ENCODE data around the gene ODC1.

ODC1 gene

GRCh38 chr2:10487081-10487740 lies 39.1 kb upstream of the ODC1 start:
- H3K27ac ChIP-seq (ENCODE audit: low read depth, low read length, poor library complexity, severe bottlenecking), result no peak overlapping the region
- H3K9ac ChIP-seq (ENCODE audit: low read length), result no peak overlapping the region
- H3K4me1 ChIP-seq (ENCODE audit: insufficient read depth, low read length, severe bottlenecking), result no peaks in the 10 kb centered on the region

GRCh38 chr2:10486601-10487079 lies 38.5 kb upstream of the ODC1 start:
- Histone ChIP-seq H4K20me1 (ENCODE audit: insufficient read depth, low read length) (no peaks in the 10 kb centered on the region), H3K4me3 (ENCODE audit: low read depth, low read length, poor library complexity, severe bottlenecking) (no peak overlapping the region), H3K36me3 (ENCODE audit: insufficient read depth, low read length) (no peaks in the 10 kb centered on the region), H2AFZ (ENCODE audit: low read length) (no peak overlapping the region), H3K9me3 (ENCODE audit: low read length) (no peaks in the 10 kb centered on the region; the same call in 1 of the 2 replicates), H3K4me1 (ENCODE audit: insufficient read depth, low read length, severe bottlenecking) (no peaks in the 10 kb centered on the region), H3K79me2 (ENCODE audit: insufficient read depth, low read length) (no peaks in the 10 kb centered on the region), H3F3A (ENCODE audit: insufficient read depth, low read length) (no peaks in the 10 kb centered on the region), H3K4me2 (ENCODE audit: low read length) (no peak overlapping the region), H3K9me2 (ENCODE audit: low read depth, low read length) (no peaks in the 10 kb centered on the region), H3K27ac (ENCODE audit: low read depth, low read length, poor library complexity, severe bottlenecking) (no peak overlapping the region), H3K27me3 (ENCODE audit: insufficient read depth, low read length) (peaks cover 6% of the 10 kb centered on the region), H3K9ac (ENCODE audit: low read length) (no peak overlapping the region)
- TF ChIP-seq EZH2 (IDR thresholded peaks at IDR 0.05; ENCODE audit: borderline replicate concordance, low read length), result no peak
- TF ChIP-seq CTCF (IDR thresholded peaks at IDR 0.05; ENCODE audit: low read length), result no peak

More at GRCh38 chr2:10487081-10487740, 39.1 kb upstream of the ODC1 start:
- Histone ChIP-seq H3K9me2 (ENCODE audit: low read depth, low read length) (no peaks in the 10 kb centered on the region), H3K36me3 (ENCODE audit: insufficient read depth, low read length) (no peaks in the 10 kb centered on the region), H3K79me2 (ENCODE audit: insufficient read depth, low read length) (no peaks in the 10 kb centered on the region), H3K4me2 (ENCODE audit: low read length) (no peak overlapping the region), H4K20me1 (ENCODE audit: insufficient read depth, low read length) (no peaks in the 10 kb centered on the region), H3K27me3 (ENCODE audit: insufficient read depth, low read length) (peaks cover 6% of the 10 kb centered on the region), H3K4me3 (ENCODE audit: low read depth, low read length, poor library complexity, severe bottlenecking) (no peak overlapping the region), H3K9me3 (ENCODE audit: low read length) (no peaks in the 10 kb centered on the region; the same call in 1 of the 2 replicates), H2AFZ (ENCODE audit: low read length) (no peak overlapping the region), H3F3A (ENCODE audit: insufficient read depth, low read length) (no peaks in the 10 kb centered on the region)
- no peak for TF ChIP-seq CTCF (IDR thresholded peaks at IDR 0.05; ENCODE audit: low read length)
- no peak for TF ChIP-seq EZH2 (IDR thresholded peaks at IDR 0.05; ENCODE audit: borderline replicate concordance, low read length)

GRCh38 chr2:10486091-10486490 lies 38.0 kb upstream of the ODC1 start:
- Histone ChIP-seq H3K4me3 (ENCODE audit: low read depth, low read length, poor library complexity, severe bottlenecking) (no peak overlapping the region), H3K36me3 (ENCODE audit: insufficient read depth, low read length) (no peaks in the 10 kb centered on the region), H3K9ac (ENCODE audit: low read length) (no peak overlapping the region), H3K9me3 (ENCODE audit: low read length) (no peaks in the 10 kb centered on the region), H3K9me2 (ENCODE audit: low read depth, low read length) (no peaks in the 10 kb centered on the region), H2AFZ (ENCODE audit: low read length) (no peak overlapping the region), H3K27ac (ENCODE audit: low read depth, low read length, poor library complexity, severe bottlenecking) (no peak overlapping the region), H3K4me2 (ENCODE audit: low read length) (no peak overlapping the region), H3K27me3 (ENCODE audit: insufficient read depth, low read length) (peaks cover 6% of the 10 kb centered on the region), H3F3A (ENCODE audit: insufficient read depth, low read length) (no peaks in the 10 kb centered on the region), H4K20me1 (ENCODE audit: insufficient read depth, low read length) (no peaks in the 10 kb centered on the region), H3K4me1 (ENCODE audit: insufficient read depth, low read length, severe bottlenecking) (no peaks in the 10 kb centered on the region), H3K79me2 (ENCODE audit: insufficient read depth, low read length) (no peaks in the 10 kb centered on the region)
- no peak for TF ChIP-seq EZH2 (IDR thresholded peaks at IDR 0.05; ENCODE audit: borderline replicate concordance, low read length)
- TF ChIP-seq CTCF (IDR thresholded peaks at IDR 0.05; ENCODE audit: low read length), result no peak
